Measurements from ENCODE around the gene GRAMD2A.

Gene GRAMD2A

GRCh38 chr15:72127724-72128322 is 69.8 kb downstream of the GRAMD2A start:
- no peak overlapping the region for H3K4me3 ChIP-seq (ENCODE audit: low read length)
- DNase-seq (ENCODE audit: low read depth): no peak
- TF ChIP-seq CTCF (conservative IDR thresholded peaks at IDR 0.05; ENCODE audit: low read depth, low read length): no peak

GRCh38 chr15:72124218-72124617 is 73.4 kb downstream of the GRAMD2A start:
- no peak for TF ChIP-seq CTCF (conservative IDR thresholded peaks at IDR 0.05; ENCODE audit: low read depth, low read length)
- H3K4me3 ChIP-seq (ENCODE audit: low read length): no peak overlapping the region
- no peak for DNase-seq (ENCODE audit: low read depth)

GRCh38 chr15:72118017-72118978 is 79.3 kb downstream of the GRAMD2A start, which contains the start of the genes MYO9A and SENP8:
Gene MYO9A (minus strand): TSS chr15:72118150. CDS start chr15:72046563, 71,587 bp downstream.
Gene SENP8 (plus strand): TSS chr15:72118403. CDS start chr15:72139624, 21,221 bp downstream.
- peak within 1 kb of the TSS; percentile 98 for H3K4me3 ChIP-seq (ENCODE audit: low read length)
- TF ChIP-seq CTCF (conservative IDR thresholded peaks at IDR 0.05; ENCODE audit: low read depth, low read length): no peak
- DNase-seq (ENCODE audit: low read depth): peak; percentile 92

- DNase-seq (ENCODE audit: low read depth): no peak
- H3K4me3 ChIP-seq (ENCODE audit: low read length): peak overlapping the region; percentile 98
- no peak for TF ChIP-seq CTCF (conservative IDR thresholded peaks at IDR 0.05; ENCODE audit: low read depth, low read length)
Observed at GRCh38 chr15:72117486-72118016, 80.0 kb downstream of the GRAMD2A start.

GRCh38 chr15:72116731-72117485 is 80.7 kb downstream of the GRAMD2A start:
- no peak for TF ChIP-seq CTCF (conservative IDR thresholded peaks at IDR 0.05; ENCODE audit: low read depth, low read length)
- DNase-seq (ENCODE audit: low read depth): no peak

GRCh38 chr15:72113347-72114031 is 84.1 kb downstream of the GRAMD2A start:
- no peak for DNase-seq (ENCODE audit: low read depth)
- no peak for TF ChIP-seq CTCF (conservative IDR thresholded peaks at IDR 0.05; ENCODE audit: low read depth, low read length)
- no peak overlapping the region for H3K4me3 ChIP-seq (ENCODE audit: low read length)

More at GRCh38 chr15:72116731-72117485, 80.7 kb downstream of the GRAMD2A start:
- peak overlapping the region; percentile 98 for H3K4me3 ChIP-seq (ENCODE audit: low read length)
